Retinal pigment epithelial cell (primary cell): ENCODE data around the gene ATG2A.

Experiments used
- DNase-seq: peaks from one replicate; pipeline ENCODE4 v3.0.0-alpha.2; 2010; ENCODE audit warnings: low read depth
- H3K4me3 ChIP-seq: 2 replicates; pipeline ENCODE4 v1.5.1; 2011; ENCODE audit warnings: mild to moderate bottlenecking, low read length, control low read depth, moderate library complexity
- CTCF ChIP-seq: conservative IDR thresholded peaks from 2 replicates; pipeline ENCODE4 v1.5.1; 2011; ENCODE audit warnings: low read depth, low read length, control low read depth, inconsistent platforms

Gene ATG2A

GRCh38 chr11:64918017-64918416, 1.0 kb upstream of the ATG2A start:
- peak; percentile 41 for TF ChIP-seq CTCF
- H3K4me3 ChIP-seq: peak overlapping the region; percentile 60
- DNase-seq: no peak

GRCh38 chr11:64917663-64917995, 620 bp upstream of the ATG2A start:
- peak overlapping the region; percentile 60 for H3K4me3 ChIP-seq
- no peak for TF ChIP-seq CTCF
- no peak for DNase-seq

GRCh38 chr11:64916040-64916774, 802 bp downstream of the ATG2A start:
- peak overlapping the region; percentile 95 for H3K4me3 ChIP-seq
- no peak for DNase-seq
- no peak for TF ChIP-seq CTCF

GRCh38 chr11:64915376-64915887, 1.6 kb downstream of the ATG2A start:
- no peak for DNase-seq
- no peak for TF ChIP-seq CTCF
- H3K4me3 ChIP-seq: peak overlapping the region; percentile 95

- no peak for TF ChIP-seq CTCF
- no peak overlapping the region for H3K4me3 ChIP-seq
- no peak for DNase-seq
These were observed 2.9 kb downstream of the ATG2A start for GRCh38 chr11:64914123-64914522.

DNA sequence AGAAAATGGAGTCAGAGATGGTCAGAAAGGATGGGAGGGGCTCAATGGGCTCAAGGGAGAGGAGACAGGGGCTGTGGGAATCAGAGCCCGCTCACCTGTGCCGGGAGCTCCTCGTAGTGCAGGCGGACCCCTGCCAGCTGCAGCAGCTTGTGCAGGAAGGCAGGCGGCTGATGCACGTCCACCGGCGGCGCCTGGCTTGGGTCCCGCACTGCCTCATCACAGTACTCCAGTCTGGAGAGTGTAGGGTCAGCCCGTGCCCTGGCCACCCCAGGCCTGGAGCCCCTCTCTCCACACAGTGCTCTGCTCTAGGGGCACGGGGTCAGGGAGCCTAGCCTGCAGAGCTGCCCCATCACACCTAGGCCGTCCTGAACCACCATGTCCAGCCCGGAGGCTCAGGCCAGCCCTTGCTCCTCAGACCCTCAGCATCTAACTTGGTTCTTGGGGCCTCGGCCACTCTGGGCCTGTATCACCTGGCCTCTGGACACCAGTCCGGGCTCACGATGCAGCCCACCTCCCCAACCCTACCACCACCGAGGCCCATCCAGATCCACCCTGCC, 3.8 kb downstream of the ATG2A start:
- no peak for DNase-seq
- H3K4me3 ChIP-seq: no peak overlapping the region
- no peak for TF ChIP-seq CTCF

- no peak overlapping the region for H3K4me3 ChIP-seq
- TF ChIP-seq CTCF: no peak
- DNase-seq: no peak
These were observed 5.3 kb downstream of the ATG2A start for GRCh38 chr11:64911689-64912088.
